Spleen (tissue), 11 donors: ENCODE data around the gene EED. TPM values are rescaled to one million over a fixed set of nuclear protein-coding genes. Genes with fewer than 3 reads are reported as not detected.

ENCODE experiments used
- DNase-seq: peaks from one replicate; pipeline ENCODE4 v3.0.0-alpha.2; 2020
- H3K27ac ChIP-seq, 8 donors: fragments of 200-600 bp; sonication (generic) in 7 of 8; 1 replicate in 4 of 8; 2 replicates in 4 of 8; pipeline versions ENCODE4 v1.5.0 to v1.8.0; 2016 to 2021; ENCODE audit warnings: inconsistent platforms in 4 of 8, mild to moderate bottlenecking in 4 of 8, moderate library complexity in 1 of 8
- H3K27me3 ChIP-seq, 7 donors: fragments of 200-600 bp; sonication (generic) in 6 of 7; replicated peaks in 1 of 7; 1 replicate in 4 of 7; 2 replicates in 3 of 7; pipeline versions ENCODE4 v1.5.0 to v1.8.0; 2016 to 2021; ENCODE audit warnings: inconsistent platforms in 3 of 7, mild to moderate bottlenecking in 1 of 7
- H3K36me3 ChIP-seq, 6 donors: fragments of 200-600 bp; sonication (generic) in 5 of 6; 1 replicate in 4 of 6; 2 replicates in 2 of 6; pipeline versions ENCODE4 v1.5.0 to v1.8.0; 2016 to 2021; ENCODE audit warnings: inconsistent platforms in 2 of 6
- H3K4me1 ChIP-seq, 6 donors: fragments of 200-600 bp; sonication (generic) in 5 of 6; 1 replicate in 3 of 6; 2 replicates in 3 of 6; pipeline versions ENCODE4 v1.5.0 to v1.8.0; 2016 to 2021; ENCODE audit warnings: inconsistent platforms in 3 of 6
- H3K4me3 ChIP-seq, 8 donors: fragments of 200-600 bp; sonication (generic) in 7 of 8; 1 replicate in 4 of 8; 2 replicates in 4 of 8; pipeline versions ENCODE4 v1.5.0 to v1.8.0; 2016 to 2021; ENCODE audit warnings: inconsistent platforms in 4 of 8, mild to moderate bottlenecking in 4 of 8, moderate library complexity in 2 of 8
- H3K9me3 ChIP-seq, 8 donors: fragments of 200-600 bp; sonication (generic) in 7 of 8; 1 replicate in 4 of 8; 2 replicates in 4 of 8; pipeline versions ENCODE4 v1.5.0 to v1.8.0; 2016 to 2021; ENCODE audit warnings: inconsistent platforms in 4 of 8
- CTCF ChIP-seq, 11 experiments: fragments of 200-600 bp in 7 of 11; fragments of 450-650 bp in 4 of 11; sonication (generic) in 4 of 11; IDR thresholded peaks in 8 of 11; conservative IDR thresholded peaks in 3 of 11; 1 replicate in 7 of 11; 2 replicates in 4 of 11; pipeline versions ENCODE4 v1.4.0 to v1.8.0; 2016 to 2021; ENCODE audit warnings: antibody characterized with exemption in 11 of 11, inconsistent platforms in 4 of 11, mild to moderate bottlenecking in 1 of 11
- POLR2A ChIP-seq, 3 donors: fragments of 450-650 bp; IDR thresholded peaks; one replicate each; pipeline ENCODE4 v1.5.1; 2017; ENCODE audit warnings: antibody characterized with exemption in 3 of 3, mild to moderate bottlenecking in 1 of 3
- POLR2AphosphoS5 ChIP-seq, 3 donors: sonication (generic); formaldehyde crosslinking; IDR thresholded peaks; one replicate each; pipeline ENCODE4 v1.5.1; 2017; ENCODE audit warnings: antibody characterized with exemption in 3 of 3
- WGBS, 5 donors: extraction: QIAGEN DNeasy Blood & Tissue Kit in 3 of 5; methylation state at CpG; one replicate each; pipeline versions ENCODE4 v1.1.5 to v1.1.7; 2013 to 2018; 5-methylcytosine and 5-hydroxymethylcytosine counted together
- intact Hi-C: fragments of 100-400 bp; cut with DNase I; formaldehyde crosslinking; loops from one replicate; pipeline ENCODE4 v1.15.0; 2023; ENCODE audit warnings: low total_unique reads
- polyA plus RNA-seq, 3 donors: library from polyadenylated mRNA; stranded (reverse); fragments of 200-250 nt; gene quantifications; one replicate each; pipeline ENCODE4 v1.2.1, GENCODE V29; 2013
- small RNA-seq, 4 donors: library from RNA; depleted of rRNA; stranded (forward); fragments of <200 nt; gene quantifications; one replicate each; pipeline ENCODE3, GENCODE V24; 2016
- total RNA-seq, 7 donors: library from RNA; depleted of rRNA in 3 of 7; stranded (reverse); fragments of >200 nt in 3 of 7; fragmentation: NEBNext Ultra II Directional in 4 of 7; extraction: Animal tissue kit (Norgen Biotek cat#: 25700) in 4 of 7; gene quantifications; one replicate each; pipeline versions ENCODE4 v1.1.0 to v1.2.1, GENCODE V29; 2016 to 2021
- donor health status: healthy with polysubstance abuse.
- donor health status: DM: no; HTN: no; CAD: no; lungs with moderate emphysema.
- donor health status: DM: no; HTN: no; CAD: no.
- donor health status: Bipolar disorder and iron deficiency.
- donor health status: healthy.
- donor health status: DM: no; HTN: no; CAD: no.
- donor health status: DM: yes; HTN: yes; CAD: no.

The EED gene
- total and polyA plus RNA-seq, 10 donors = 24.3 to 48.1 (median 31.1) TPM

DNA sequence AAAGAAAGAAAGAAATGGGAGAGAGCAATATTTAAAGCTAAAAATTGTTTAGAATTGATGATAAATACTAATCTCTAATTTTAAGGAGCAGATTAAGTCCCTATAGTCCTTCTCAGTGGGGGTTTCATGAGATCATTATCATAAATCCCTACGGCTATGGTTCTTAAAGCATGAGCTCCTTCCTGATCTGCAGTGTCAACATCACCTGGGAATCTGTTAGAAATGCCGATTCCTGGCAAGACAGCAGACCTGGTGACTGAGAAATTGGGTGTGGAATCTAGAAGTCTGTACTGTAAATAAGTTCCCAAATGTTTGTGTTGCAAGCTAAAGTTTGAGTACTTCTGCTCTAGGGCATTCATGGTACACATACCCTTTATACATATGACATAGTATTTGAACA, 70.1 kb downstream of the EED start:
- no peaks in the 10 kb centered on the region for H3K9me3 ChIP-seq
- 92 to 98% (median 95%) methylated on average over 2 of the region's 2 CpGs for WGBS, 5 donors
- intact Hi-C loops = no loop called here
- no peaks in the 10 kb centered on the region for H3K4me1 ChIP-seq
- no peaks in the 10 kb centered on the region for H3K27me3 ChIP-seq
- TF ChIP-seq POLR2A (IDR thresholded peaks at IDR 0.05) (no peak), POLR2AphosphoS5 (IDR thresholded peaks at IDR 0.05) (no peak), CTCF (IDR thresholded peaks at IDR 0.05 in 8 of 11, conservative IDR thresholded peaks at IDR 0.05 in 3 of 11) (no peak)
- H3K27ac ChIP-seq = no peak overlapping the region
- peaks cover 0 to 66% (median 18%) of the 10 kb centered on the region in 6 donors for H3K36me3 ChIP-seq
- DNase-seq = no peak
- H3K4me3 ChIP-seq = no peak overlapping the region

Small RNA genes lying within 50 kb of the gene (small RNA-seq; reads per million reads assigned to genes)
- gene RF00017 (0 reads per million in 4 donors), gene RN7SL225P (0 reads per million in 4 donors)

Other genes with a start within 250 kb of the EED start
- gene PICALM, start 175.7 kb upstream of the EED start, total RNA-seq = 100 to 1,000 TPM; 220 to 500 (median 354) TPM
- gene PICALM, start 175.7 kb upstream of the EED start, polyA plus RNA-seq = 10 to 100 TPM; 42.9 to 76.8 (median 55.3) TPM
- gene HIKESHI, start 57.5 kb downstream of the EED start, total RNA-seq = 10 to 100 TPM; 22.5 to 37.1 (median 25.5) TPM
- 10 to 100 TPM; 25.3 to 44.9 (median 33.7) TPM for gene HIKESHI, start 57.5 kb downstream of the EED start, polyA plus RNA-seq
- gene CCDC81, start 130.1 kb downstream of the EED start, total RNA-seq = 1 to 10 TPM in 4 of 7 donors, under 1 TPM in 2, not detected in 1; 0.63 to 3.2 (median 1.5) TPM
- gene CCDC81, start 130.1 kb downstream of the EED start, polyA plus RNA-seq = under 1 TPM; 0.46 to 0.74 (median 0.58) TPM